ENCODE data around the gene DTNBP1.

DNA sequence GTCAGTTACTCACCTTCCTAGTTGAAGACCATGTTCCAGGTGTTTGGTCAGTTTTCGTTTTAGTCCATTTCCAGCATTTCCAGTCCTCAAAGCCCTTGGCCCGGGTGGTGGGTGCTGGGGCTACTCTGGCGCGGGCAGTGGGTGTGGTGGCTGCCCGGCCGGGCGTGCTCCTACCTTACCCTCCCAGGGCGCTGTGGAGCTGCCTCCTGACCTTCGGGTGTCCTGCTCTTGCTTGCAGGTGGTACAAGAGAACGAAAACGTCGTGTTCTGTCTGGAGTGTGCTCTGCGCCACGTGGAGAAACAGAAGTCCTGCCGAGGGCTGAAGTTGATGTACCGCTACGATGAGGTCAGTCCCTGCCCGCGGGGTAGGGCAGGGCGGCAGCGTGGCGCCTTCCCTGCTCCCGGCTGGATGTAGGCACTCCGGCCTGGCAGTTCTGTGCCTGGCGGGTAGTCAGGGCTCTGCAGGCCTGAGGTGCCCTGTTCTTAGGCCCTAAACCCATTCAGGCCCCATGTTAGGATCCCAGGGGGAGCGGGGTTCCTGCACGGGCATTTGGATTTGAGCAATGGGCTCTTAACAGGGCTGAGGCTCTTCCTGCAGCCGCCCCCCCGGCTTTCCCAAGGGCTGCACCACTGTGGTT, 145.8 kb downstream of the DTNBP1 start:
- TF ChIP-seq CTCF (IDR thresholded peaks at IDR 0.05) (no peak), POLR2AphosphoS5 (IDR thresholded peaks at IDR 0.05) (no peak)

Measured in prostate gland (tissue), 2 donors.